Activated naive CD8-positive, alpha-beta T cell treated with anti-CD3 and anti-CD28 coated beads, Interleukin-2, amount 50 U/mL, for 24 hours (primary cell): ENCODE data around the gene METTL17.

ENCODE experiments used
- ATAC-seq: fragments of 150-1000 bp; cut with Tn5 transposase; one replicate; pipeline ENCODE4 v1.10.0; 2021
- DNase-seq: peaks from one replicate; pipeline ENCODE4 v3.0.0; 2021
- H3K27ac Mint-ChIP-seq: one replicate; pipeline ENCODE4 v1.8.0; 2021; ENCODE audit warnings: mild to moderate bottlenecking, mixed read lengths
- H3K27me3 Mint-ChIP-seq: one replicate; pipeline ENCODE4 v1.8.0; 2021; ENCODE audit warnings: mixed read lengths
- H3K36me3 Mint-ChIP-seq: one replicate; pipeline ENCODE4 v1.8.0; 2021; ENCODE audit warnings: low read depth, mixed read lengths
- H3K4me1 Mint-ChIP-seq: one replicate; pipeline ENCODE4 v1.8.0; 2021; ENCODE audit warnings: mixed read lengths
- H3K4me3 Mint-ChIP-seq: one replicate; pipeline ENCODE4 v1.8.0; 2021; ENCODE audit warnings: mild to moderate bottlenecking, moderate library complexity, mixed read lengths
- H3K9me3 Mint-ChIP-seq: one replicate; pipeline ENCODE4 v1.8.0; 2021; ENCODE audit warnings: mixed read lengths

METTL17 gene

DNA sequence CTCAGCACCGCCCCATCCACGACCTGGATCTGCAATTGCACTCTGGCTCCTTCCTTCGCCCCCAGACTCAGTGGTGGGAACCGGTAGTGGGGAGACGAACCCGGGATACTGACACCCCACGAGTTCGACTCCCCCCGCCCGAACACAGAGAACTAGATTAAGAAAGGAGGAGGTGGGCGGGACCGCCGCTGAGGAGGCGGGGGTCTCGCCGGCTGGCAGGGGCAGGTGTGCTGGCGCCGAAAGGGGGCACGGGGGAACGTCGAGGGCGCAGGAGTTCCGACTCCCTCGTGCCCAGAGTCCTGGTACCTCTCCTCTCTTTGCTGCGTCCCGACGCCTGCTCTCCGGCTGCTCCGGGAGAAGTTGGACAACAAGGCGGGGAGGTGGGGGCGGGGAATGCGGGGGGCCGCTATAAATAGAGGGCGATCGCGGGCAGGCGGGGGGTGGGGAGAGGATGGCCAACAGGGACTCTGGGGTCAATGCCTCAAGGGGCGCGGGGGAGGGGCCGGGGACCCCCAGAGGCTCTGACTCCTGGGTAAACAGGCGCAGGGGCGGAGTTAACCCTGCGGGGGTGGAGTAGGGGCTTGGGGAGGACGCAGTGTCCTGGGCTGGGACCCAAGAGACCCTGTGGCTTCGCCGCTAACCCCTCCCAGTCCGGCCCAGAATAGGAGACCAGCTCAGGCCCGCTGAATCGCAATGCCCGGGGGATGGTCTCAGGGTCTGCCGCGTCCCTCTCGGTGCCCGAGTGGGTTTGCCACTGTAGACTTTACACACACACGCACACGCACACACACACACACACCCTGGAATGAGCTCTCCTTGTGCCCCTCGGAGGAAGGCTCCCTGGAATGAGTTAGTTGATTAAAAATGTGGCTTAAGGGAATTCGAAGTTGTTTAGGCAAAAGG is 35.8 kb downstream of the METTL17 start:
- H3K36me3 Mint-ChIP-seq = no peaks in the 10 kb centered on the region
- H3K4me3 Mint-ChIP-seq = peak overlapping the region; percentile 66
- H3K27ac Mint-ChIP-seq = no peak overlapping the region
- peaks cover 11% of the 10 kb centered on the region for H3K4me1 Mint-ChIP-seq
- H3K9me3 Mint-ChIP-seq = no peaks in the 10 kb centered on the region
- H3K27me3 Mint-ChIP-seq = peaks cover 8% of the 10 kb centered on the region
- no peak for DNase-seq
- no peak for ATAC-seq

DNA sequence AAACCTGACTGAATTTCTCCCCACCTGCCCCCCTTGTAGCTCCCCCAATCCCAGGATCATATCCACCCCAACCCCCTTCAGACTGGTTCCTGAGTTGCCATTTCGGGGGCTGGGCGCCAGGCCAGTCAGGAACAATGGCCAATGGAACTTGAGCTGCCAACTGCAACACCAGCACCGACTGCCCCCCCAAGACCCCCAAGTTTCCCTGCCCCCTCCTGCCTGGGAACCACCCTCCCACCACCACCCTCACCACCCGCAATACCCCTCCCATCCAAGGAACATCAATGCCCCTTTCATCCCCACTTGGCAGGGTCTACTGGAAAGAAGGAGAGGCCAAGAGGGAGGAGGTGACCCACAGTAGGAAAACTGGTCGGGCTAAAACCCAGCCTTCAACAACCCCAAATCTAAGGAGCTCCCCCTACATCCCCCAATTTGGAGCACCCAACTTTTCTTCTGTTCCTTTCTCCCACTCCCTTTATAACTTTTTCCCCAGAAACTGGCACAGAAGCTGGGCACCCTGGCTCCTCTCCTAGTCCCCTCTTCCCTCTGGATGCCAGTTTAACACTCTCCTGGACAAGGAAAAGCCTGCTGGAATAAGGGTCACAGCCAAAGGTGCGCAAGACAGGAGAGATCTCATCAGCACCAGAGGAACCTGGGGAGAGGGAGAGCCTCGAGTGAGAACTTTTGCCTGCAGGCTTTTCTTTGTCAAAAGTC is 36.7 kb downstream of the METTL17 start:
- H3K9me3 Mint-ChIP-seq = no peaks in the 10 kb centered on the region
- no peak for DNase-seq
- peaks cover 8% of the 10 kb centered on the region for H3K27me3 Mint-ChIP-seq
- H3K4me1 Mint-ChIP-seq = peaks cover 11% of the 10 kb centered on the region
- H3K27ac Mint-ChIP-seq = no peak overlapping the region
- no peaks in the 10 kb centered on the region for H3K36me3 Mint-ChIP-seq
- no peak for ATAC-seq
- H3K4me3 Mint-ChIP-seq = no peak overlapping the region

- no peak overlapping the region for H3K4me3 Mint-ChIP-seq
- H3K9me3 Mint-ChIP-seq = no peaks in the 10 kb centered on the region
These were observed 37.2 kb downstream of the METTL17 start for GRCh38 chr14:21026988-21027315.

GRCh38 chr14:21029917-21030316 is 40.1 kb downstream of the METTL17 start, which contains the start of gene TPPP2:
TPPP2 (plus strand) TSS chr14:21030217; CDS start chr14:21030582, 365 bp downstream.
- Mint-ChIP-seq H3K36me3 (no peaks in the 10 kb centered on the region), H3K9me3 (no peaks in the 10 kb centered on the region), H3K4me3 (no peak within 1 kb of the TSS), H3K27me3 (no peaks in the 10 kb centered on the region), H3K27ac (no peak within 1 kb of the TSS), H3K4me1 (no peaks in the 10 kb centered on the region)
- no peak for DNase-seq
- no peak for ATAC-seq

More at GRCh38 chr14:21026988-21027315, 37.2 kb downstream of the METTL17 start:
- H3K27ac Mint-ChIP-seq = no peak overlapping the region
- ATAC-seq (no peak), DNase-seq (no peak)
- H3K4me1 Mint-ChIP-seq = peaks cover 11% of the 10 kb centered on the region
- H3K36me3 Mint-ChIP-seq = no peaks in the 10 kb centered on the region
- H3K27me3 Mint-ChIP-seq = peaks cover 8% of the 10 kb centered on the region

- H3K36me3 Mint-ChIP-seq = no peaks in the 10 kb centered on the region
- H3K4me1 Mint-ChIP-seq = no peaks in the 10 kb centered on the region
- DNase-seq (no peak), ATAC-seq (no peak)
- no peaks in the 10 kb centered on the region for H3K9me3 Mint-ChIP-seq
- no peak overlapping the region for H3K27ac Mint-ChIP-seq
- H3K4me3 Mint-ChIP-seq = no peak overlapping the region
- H3K27me3 Mint-ChIP-seq = no peaks in the 10 kb centered on the region
These were observed 40.8 kb downstream of the METTL17 start for GRCh38 chr14:21030531-21030930.

- H3K36me3 Mint-ChIP-seq = no peaks in the 10 kb centered on the region
- no peak for DNase-seq
- H3K4me3 Mint-ChIP-seq = no peak overlapping the region
- no peaks in the 10 kb centered on the region for H3K9me3 Mint-ChIP-seq
- no peak for ATAC-seq
- no peak overlapping the region for H3K27ac Mint-ChIP-seq
- no peaks in the 10 kb centered on the region for H3K27me3 Mint-ChIP-seq
- no peaks in the 10 kb centered on the region for H3K4me1 Mint-ChIP-seq
These were observed 42.7 kb downstream of the METTL17 start for GRCh38 chr14:21032326-21033132.

- no peak for ATAC-seq
- no peaks in the 10 kb centered on the region for H3K27me3 Mint-ChIP-seq
- no peak overlapping the region for H3K27ac Mint-ChIP-seq
- DNase-seq = no peak
- no peaks in the 10 kb centered on the region for H3K4me1 Mint-ChIP-seq
- no peak overlapping the region for H3K4me3 Mint-ChIP-seq
- no peaks in the 10 kb centered on the region for H3K36me3 Mint-ChIP-seq
- H3K9me3 Mint-ChIP-seq = no peaks in the 10 kb centered on the region
These were observed 43.4 kb downstream of the METTL17 start for GRCh38 chr14:21033133-21033698.

GRCh38 chr14:21034707-21035106 is 44.9 kb downstream of the METTL17 start, which contains the start of gene RNASE13:
RNASE13 (minus strand) TSS chr14:21034807; CDS start chr14:21034288, 519 bp downstream.
- H3K36me3 Mint-ChIP-seq = no peaks in the 10 kb centered on the region
- no peaks in the 10 kb centered on the region for H3K9me3 Mint-ChIP-seq
- H3K4me3 Mint-ChIP-seq = no peak within 1 kb of the TSS
- H3K27me3 Mint-ChIP-seq = no peaks in the 10 kb centered on the region
- no peaks in the 10 kb centered on the region for H3K4me1 Mint-ChIP-seq
- no peak within 1 kb of the TSS for H3K27ac Mint-ChIP-seq
- ATAC-seq = no peak
- DNase-seq = no peak

- H3K4me1 Mint-ChIP-seq = no peaks in the 10 kb centered on the region
- H3K27me3 Mint-ChIP-seq = peaks cover under 1% of the 10 kb centered on the region
- no peaks in the 10 kb centered on the region for H3K9me3 Mint-ChIP-seq
- H3K27ac Mint-ChIP-seq = no peak overlapping the region
- DNase-seq (no peak), ATAC-seq (no peak)
- H3K36me3 Mint-ChIP-seq = no peaks in the 10 kb centered on the region
- no peak overlapping the region for H3K4me3 Mint-ChIP-seq
These were observed 47.0 kb downstream of the METTL17 start for GRCh38 chr14:21036751-21037150.

DNA sequence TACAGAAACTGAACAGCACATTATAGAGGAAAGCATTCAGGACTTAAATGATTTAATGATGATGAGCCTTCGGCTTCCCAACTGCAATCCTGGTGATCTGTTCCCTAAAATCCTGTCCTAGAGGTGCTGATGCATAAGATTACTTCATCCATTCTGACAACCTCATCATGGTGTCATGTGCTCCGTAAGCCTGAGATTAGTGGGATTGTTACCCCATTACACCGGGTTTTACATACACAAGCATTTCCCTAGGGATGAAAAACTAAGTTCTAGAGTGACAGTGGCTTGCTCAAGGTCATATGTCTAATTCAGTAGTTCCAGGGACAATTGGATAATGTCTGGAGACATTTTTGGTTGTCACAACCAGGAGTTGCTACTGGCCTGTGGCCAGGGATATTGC is 47.4 kb downstream of the METTL17 start:
- ATAC-seq = no peak
- no peak overlapping the region for H3K27ac Mint-ChIP-seq
- no peak for DNase-seq
- H3K9me3 Mint-ChIP-seq = no peaks in the 10 kb centered on the region
- no peaks in the 10 kb centered on the region for H3K36me3 Mint-ChIP-seq
- H3K4me3 Mint-ChIP-seq = no peak overlapping the region
- peaks cover 4% of the 10 kb centered on the region for H3K27me3 Mint-ChIP-seq
- no peaks in the 10 kb centered on the region for H3K4me1 Mint-ChIP-seq

DNA sequence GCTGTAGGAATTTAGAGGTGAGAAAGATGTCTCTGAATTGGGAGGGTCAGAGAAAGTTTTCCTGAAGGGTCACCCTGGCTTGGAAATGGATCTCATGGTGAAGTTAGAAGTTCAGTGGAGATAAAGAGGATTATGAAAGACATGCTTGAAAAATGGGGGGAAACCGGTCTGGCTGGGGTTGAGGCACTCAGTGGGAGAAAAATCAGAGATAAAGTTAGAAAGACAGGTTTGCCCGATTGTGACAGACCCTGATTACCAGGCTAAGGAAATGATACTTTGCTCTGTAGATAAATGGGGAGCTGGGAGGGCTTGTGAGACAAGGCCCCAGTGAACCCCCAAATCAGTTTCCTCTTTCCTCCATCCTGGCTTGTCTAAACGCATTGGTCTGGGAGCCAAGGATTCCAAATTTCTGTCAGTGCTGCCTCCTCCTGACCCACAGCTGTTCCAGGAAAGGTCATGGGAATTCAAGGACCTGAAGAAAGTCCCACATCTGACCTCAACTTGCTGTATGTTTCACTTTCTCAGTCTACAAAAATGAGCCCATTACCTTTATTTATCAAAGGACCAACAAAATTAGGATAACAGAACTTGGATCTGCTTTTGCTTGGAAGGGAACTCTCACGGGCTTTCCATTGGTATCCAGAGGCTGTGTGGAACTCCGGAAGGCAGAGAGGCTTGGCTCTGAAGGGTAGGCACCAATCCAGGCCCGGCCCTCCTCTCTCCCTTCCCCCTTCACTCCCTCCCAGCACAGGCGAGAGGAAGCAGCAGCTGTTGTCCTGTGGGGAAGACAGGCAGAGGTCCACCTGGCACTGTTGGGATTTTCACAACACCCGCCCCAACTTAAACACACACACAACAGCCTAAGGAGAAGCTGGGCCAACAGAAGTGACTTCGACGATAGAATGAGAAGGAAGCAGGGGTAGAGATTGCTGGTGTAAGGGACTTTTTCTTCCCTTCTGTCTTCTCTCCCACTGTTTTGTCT is 49.0 kb downstream of the METTL17 start:
- Mint-ChIP-seq H3K27ac (no peak overlapping the region), H3K27me3 (peaks cover 10% of the 10 kb centered on the region), H3K4me3 (no peak overlapping the region), H3K4me1 (peaks cover 2% of the 10 kb centered on the region), H3K36me3 (no peaks in the 10 kb centered on the region), H3K9me3 (no peaks in the 10 kb centered on the region)
- ATAC-seq = no peak
- DNase-seq = no peak

DNA sequence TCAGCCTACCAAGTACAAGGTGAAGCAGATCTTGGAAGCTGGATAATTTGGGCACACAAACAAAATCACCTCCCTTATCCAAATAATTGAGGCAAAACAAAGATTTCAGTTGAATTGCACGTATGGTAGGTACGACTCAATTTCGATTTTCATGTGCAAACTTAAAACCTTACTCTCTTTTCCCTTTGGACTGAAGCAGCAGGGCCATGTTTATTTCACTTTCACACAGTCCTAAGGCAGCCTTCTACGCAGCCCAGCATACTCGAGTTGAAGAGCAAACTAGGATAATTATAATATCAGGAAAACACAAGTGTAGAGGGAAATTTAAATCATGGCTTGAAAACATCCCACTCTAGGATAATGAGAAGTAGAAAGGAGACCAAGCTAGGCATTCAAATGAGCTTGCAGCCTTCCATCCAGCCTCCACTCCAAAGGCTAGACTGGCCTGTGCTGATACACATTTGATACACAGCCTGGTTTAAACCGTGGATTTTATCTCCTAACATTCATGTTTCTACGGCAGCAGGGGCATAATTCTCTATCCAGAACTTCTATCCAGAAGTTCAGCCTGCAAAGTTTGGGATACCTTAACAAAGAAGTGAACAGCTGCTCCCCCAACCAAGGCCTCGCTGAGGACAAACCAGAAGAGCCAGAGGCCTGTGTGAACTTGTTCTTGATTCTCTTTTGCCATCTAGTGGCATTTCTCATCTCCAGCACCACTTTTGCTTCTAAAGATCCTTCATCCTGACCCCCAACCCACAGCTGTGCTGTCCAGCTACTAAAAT is 50.0 kb downstream of the METTL17 start:
- no peaks in the 10 kb centered on the region for H3K9me3 Mint-ChIP-seq
- peak; percentile 57 for ATAC-seq
- H3K27me3 Mint-ChIP-seq = peaks cover 14% of the 10 kb centered on the region
- no peaks in the 10 kb centered on the region for H3K36me3 Mint-ChIP-seq
- H3K4me3 Mint-ChIP-seq = no peak overlapping the region
- no peak for DNase-seq
- H3K27ac Mint-ChIP-seq = no peak overlapping the region
- H3K4me1 Mint-ChIP-seq = peaks cover 7% of the 10 kb centered on the region
